Naive thymus-derived CD8-positive, alpha-beta T cell (primary cell): ENCODE measurements around the gene GNB1L. TPM values are rescaled to one million over a fixed set of nuclear protein-coding genes. Genes with fewer than 3 reads are reported as not detected.

ENCODE experiments used
- ATAC-seq, 2 donors: fragments of 150-1000 bp; cut with Tn5 transposase in 1 of 2; sonication (Bioruptor Pico), chemical (Tn5 transposase) in 1 of 2; 1 replicate in 1 of 2; 2 replicates in 1 of 2; pipeline ENCODE4 v1.10.0; 2021; ENCODE audit warnings: mild to moderate bottlenecking in 2 of 2, moderate library complexity in 2 of 2
- POLR2A ChIA-PET: fragments of 350-600 bp; sonication (Branson Sonifier 250); formaldehyde crosslinking; loops from one replicate; lab custom pipeline; 2021; ENCODE audit warnings: antibody characterized with exemption; lab: Charles Lee
- DNase-seq, 10 donors: peaks; one replicate each; pipeline versions ENCODE4 v3.0.0 to v3.0.0-alpha.2; 2020 to 2022
- H3K27ac Mint-ChIP-seq, 10 donors: one replicate each; pipeline ENCODE4 v1.8.0; 2020 to 2022; ENCODE audit warnings: mild to moderate bottlenecking in 10 of 10, mixed read lengths in 10 of 10, moderate library complexity in 4 of 10, inconsistent platforms in 1 of 10
- H3K27me3 Mint-ChIP-seq, 5 donors: one replicate each; pipeline ENCODE4 v1.8.0; 2021 to 2022; ENCODE audit warnings: mixed read lengths in 5 of 5
- H3K36me3 Mint-ChIP-seq, 3 donors: one replicate each; pipeline ENCODE4 v1.8.0; 2020 to 2022; ENCODE audit warnings: mixed read lengths in 3 of 3, mild to moderate bottlenecking in 2 of 3, inconsistent platforms in 1 of 3
- H3K4me1 Mint-ChIP-seq, 4 donors: one replicate each; pipeline ENCODE4 v1.8.0; 2021 to 2022; ENCODE audit warnings: mixed read lengths in 4 of 4
- H3K4me3 Mint-ChIP-seq, 10 donors: one replicate each; pipeline ENCODE4 v1.8.0; 2020 to 2022; ENCODE audit warnings: mild to moderate bottlenecking in 10 of 10, mixed read lengths in 10 of 10, moderate library complexity in 6 of 10, inconsistent platforms in 1 of 10
- H3K9me3 Mint-ChIP-seq, 9 donors: one replicate each; pipeline ENCODE4 v1.8.0; 2020 to 2022; ENCODE audit warnings: mixed read lengths in 9 of 9, mild to moderate bottlenecking in 3 of 9, inconsistent platforms in 1 of 9, moderate library complexity in 1 of 9
- polyA plus RNA-seq, 3 donors: library from polyadenylated mRNA; unstranded; fragments of 300-500 nt; fragmentation: Illumina TruSeq; gene quantifications; one replicate each; pipeline ENCODE4 v1.2.3, GENCODE V29; 2021
- total RNA-seq, 8 experiments: library from RNA in 2 of 8; stranded (reverse) in 2 of 8; gene quantifications; one replicate each; pipeline ENCODE4 v1.2.3 and lab custom pipeline; 2021 to 2026

The GNB1L gene
- total and polyA plus RNA-seq, 5 experiments from 2014 or later, result 11.0 to 18.7 (median 12.5) TPM

DNA sequence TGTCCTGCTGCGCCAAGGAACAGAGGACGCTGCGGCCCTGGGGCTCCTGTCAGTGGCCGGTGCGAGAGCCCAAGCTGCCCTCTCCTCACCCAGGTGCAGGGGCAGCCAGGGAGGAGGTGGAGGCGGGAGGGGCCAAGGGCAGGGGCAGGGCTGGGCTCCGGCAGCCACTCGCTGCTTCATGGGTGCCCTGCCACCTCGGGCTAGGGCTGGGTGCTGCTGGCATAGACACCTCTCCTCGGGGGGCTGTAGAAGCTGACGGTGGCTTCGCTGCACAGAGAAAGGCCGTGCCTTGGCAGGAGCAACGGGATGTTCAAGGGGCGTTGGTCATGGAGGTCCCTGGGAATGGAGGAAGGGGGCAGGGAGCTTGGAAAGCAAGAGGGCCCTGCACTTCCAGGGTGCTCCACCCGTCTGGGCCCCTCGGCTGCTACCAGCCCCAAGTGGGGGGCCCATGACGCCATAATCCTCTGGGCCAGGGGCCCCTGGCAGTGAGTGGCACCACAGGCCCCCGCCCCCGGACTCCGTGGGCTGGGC, 95.7 kb downstream of the GNB1L start:
- H3K4me1 Mint-ChIP-seq, result peaks cover 22 to 44% (median 32%) of the 10 kb centered on the region in 4 donors
- H3K9me3 Mint-ChIP-seq, result no peaks in the 10 kb centered on the region
- H3K27me3 Mint-ChIP-seq, result peaks cover 26 to 81% (median 45%) of the 10 kb centered on the region in 5 donors
- peaks cover 2 to 8% (median 6%) of the 10 kb centered on the region in 3 donors for H3K36me3 Mint-ChIP-seq
- DNase-seq (no peak), ATAC-seq (no peak)
- peak overlapping the region in 4 of 10 donors; percentile 54 to 89 (median 70) for H3K4me3 Mint-ChIP-seq
- H3K27ac Mint-ChIP-seq, result no peak overlapping the region
- POLR2A ChIA-PET, result no interaction called here

DNA sequence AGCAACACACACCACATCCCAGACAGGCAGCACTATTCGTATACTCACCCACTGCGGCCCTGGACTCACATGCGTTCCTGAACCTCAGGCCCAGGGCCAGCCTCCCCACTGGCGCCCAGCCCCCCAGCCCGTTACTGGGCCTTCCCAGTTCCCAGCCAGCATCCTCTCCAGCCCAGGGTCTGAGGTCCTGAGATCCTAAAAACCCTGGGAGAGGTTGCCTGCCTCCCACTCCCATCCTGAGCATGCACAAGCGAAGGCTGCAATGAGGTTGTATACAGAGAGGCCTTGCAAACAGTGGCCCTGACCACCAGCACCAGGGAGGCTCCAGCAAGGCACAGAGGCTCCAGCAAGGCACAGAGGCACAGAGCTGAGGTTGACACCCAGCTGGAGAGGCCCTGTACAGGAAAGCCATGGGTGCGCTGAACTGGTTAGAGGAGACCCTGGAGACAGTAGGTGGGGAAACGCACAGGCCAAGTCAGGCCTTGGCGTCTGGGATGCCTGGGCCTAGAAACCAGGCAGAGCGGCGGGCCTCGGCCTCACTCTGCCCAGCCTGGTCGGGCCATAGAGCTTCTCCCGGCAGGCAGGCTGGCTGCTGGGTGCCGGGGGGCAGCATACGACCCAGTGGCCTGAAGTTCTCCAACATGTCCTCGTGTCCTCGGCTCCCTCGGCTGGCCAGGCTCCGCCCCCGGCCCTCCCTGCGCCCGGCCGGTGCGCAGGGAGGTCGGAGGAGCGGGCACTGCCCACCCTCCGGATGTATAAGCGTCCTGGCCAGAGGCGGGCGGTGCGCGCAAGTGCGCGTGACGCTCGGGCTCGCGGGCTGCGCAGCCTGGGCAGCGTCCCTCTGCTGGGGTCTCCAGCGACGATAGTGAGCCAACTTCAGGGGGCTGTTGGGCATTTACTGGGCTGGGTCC, 96.4 kb downstream of the GNB1L start:
- ATAC-seq (no peak), DNase-seq (no peak)
- peaks cover 22 to 44% (median 32%) of the 10 kb centered on the region in 4 donors for H3K4me1 Mint-ChIP-seq
- peaks cover 26 to 82% (median 47%) of the 10 kb centered on the region in 5 donors for H3K27me3 Mint-ChIP-seq
- peak overlapping the region in 9 of 10 donors; percentile 7 to 83 (median 78) for H3K4me3 Mint-ChIP-seq
- peak overlapping the region in 2 of 10 donors; percentile 19 to 37 for H3K27ac Mint-ChIP-seq
- peaks cover 2 to 8% (median 6%) of the 10 kb centered on the region in 3 donors for H3K36me3 Mint-ChIP-seq
- POLR2A ChIA-PET, result interaction anchor here (1.0 kb wide), 1 partner anchor 130 kb away, joined by 5 read pairs; no protein-coding TSS in a partner anchor
- H3K9me3 Mint-ChIP-seq, result no peaks in the 10 kb centered on the region

DNA sequence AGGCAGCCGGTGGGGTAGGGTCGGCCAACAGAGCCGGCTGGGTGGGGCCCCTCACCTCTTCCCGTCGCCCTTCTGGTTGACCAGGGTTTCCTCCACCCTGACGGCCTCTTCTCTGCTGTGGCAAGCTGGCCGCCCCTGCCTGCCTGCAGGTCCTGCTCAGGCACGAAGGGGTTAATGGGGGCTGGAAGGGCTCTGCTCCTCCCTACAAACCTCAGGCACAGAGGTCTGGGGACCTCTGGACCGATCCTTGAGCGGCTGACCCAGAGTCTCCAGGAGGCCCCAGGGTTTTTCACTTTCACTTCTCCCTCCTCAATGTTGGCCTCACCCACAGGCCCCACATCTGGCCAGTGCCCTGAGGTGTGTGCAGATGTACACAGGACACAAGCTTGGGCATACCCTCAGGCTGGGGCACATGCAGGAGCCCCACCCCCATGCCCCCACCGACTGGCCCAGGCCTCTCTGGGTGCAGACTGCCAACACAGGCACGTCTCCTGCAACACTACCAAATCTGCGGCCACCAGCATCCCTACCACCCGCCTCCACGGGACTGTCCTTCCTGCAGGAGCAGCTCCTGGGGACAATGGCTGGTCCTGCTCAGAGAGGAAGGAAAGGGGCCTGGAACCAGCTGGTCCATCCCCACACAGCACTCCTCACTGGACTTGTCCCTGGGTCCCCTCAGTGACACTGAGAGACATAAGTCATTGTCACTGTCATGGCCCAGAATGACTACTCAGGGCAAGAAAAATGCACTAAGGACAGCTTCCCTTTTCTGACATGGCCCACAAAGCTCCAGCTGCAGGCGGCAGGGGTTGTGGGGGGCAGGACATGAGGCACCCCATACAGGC, 97.3 kb downstream of the GNB1L start:
- Mint-ChIP-seq H3K9me3 (no peaks in the 10 kb centered on the region), H3K4me1 (peaks cover 22 to 44% (median 32%) of the 10 kb centered on the region in 4 donors), H3K36me3 (peaks cover 2 to 8% (median 6%) of the 10 kb centered on the region in 3 donors), H3K27me3 (peaks cover 23 to 80% (median 47%) of the 10 kb centered on the region in 5 donors), H3K27ac (peak overlapping the region in 3 of 10 donors; percentile 19 to 82 (median 37)), H3K4me3 (peak overlapping the region; percentile 30 to 83 (median 78))
- no peak for ATAC-seq
- DNase-seq, result no peak
- POLR2A ChIA-PET, result interaction anchor here (1.0 to 1.1 kb wide), 3 partner anchors 130 to 132 kb away, joined by 3 to 5 read pairs (median 3); no protein-coding TSS in a partner anchor

DNA sequence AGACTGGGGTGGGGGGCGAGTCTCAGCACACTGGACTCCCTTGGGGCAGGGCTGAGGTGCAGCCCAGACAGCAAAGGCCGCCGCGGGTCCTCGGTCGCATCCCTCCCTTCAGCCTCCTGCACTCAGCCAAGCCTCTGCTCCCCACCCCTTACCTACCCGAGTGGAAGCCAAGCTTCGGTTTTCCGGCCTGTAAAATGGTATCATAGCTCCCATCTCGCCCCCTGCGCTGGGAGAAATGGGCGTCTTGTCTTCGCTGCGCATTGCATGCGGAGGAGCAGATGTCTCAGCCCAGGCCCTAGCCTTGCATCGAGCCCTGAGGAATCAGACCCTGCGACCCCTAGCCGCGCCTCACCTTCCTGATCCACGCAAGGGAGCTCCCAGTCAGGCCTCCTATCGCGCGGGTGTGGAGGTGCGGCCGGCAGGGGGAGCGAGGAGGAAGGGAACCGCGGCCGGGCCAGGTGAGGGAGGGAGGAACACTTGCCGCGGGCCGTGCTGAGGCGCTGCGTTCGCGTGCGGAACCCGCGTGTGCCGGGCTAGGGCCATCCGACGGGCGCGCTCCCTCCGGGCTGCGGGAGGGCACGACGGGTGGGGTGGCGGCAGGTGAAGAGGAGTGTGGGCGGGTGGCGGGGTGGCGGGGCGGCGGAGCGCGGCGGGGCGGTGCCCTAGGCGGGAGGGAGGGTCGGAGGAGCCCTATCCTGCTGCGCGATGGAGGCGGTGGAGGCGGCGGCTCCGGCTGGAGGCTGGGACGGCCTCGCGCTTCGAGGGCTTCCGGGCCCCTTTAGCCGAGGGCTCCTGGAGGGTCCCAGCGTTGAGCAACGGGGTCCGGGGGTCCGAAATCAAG, 98.2 kb downstream of the GNB1L start:
- peak overlapping the region; percentile 50 to 84 (median 72) for H3K4me3 Mint-ChIP-seq
- peak; percentile 45 to 84 (median 65) for DNase-seq
- no peaks in the 10 kb centered on the region for H3K9me3 Mint-ChIP-seq
- peaks cover 2 to 8% (median 6%) of the 10 kb centered on the region in 3 donors for H3K36me3 Mint-ChIP-seq
- ATAC-seq, result peak; percentile 77 to 84
- peak overlapping the region in 2 of 10 donors; percentile 43 to 71 for H3K27ac Mint-ChIP-seq
- H3K27me3 Mint-ChIP-seq, result peaks cover 18 to 71% (median 43%) of the 10 kb centered on the region in 5 donors
- POLR2A ChIA-PET, result interaction anchor here (0.5 to 1.8 kb wide), 8 partner anchors 97 to 157 kb away, joined by 3 to 6 read pairs (median 3); no protein-coding TSS in a partner anchor
- H3K4me1 Mint-ChIP-seq, result peaks cover 21 to 41% (median 30%) of the 10 kb centered on the region in 4 donors

DNA sequence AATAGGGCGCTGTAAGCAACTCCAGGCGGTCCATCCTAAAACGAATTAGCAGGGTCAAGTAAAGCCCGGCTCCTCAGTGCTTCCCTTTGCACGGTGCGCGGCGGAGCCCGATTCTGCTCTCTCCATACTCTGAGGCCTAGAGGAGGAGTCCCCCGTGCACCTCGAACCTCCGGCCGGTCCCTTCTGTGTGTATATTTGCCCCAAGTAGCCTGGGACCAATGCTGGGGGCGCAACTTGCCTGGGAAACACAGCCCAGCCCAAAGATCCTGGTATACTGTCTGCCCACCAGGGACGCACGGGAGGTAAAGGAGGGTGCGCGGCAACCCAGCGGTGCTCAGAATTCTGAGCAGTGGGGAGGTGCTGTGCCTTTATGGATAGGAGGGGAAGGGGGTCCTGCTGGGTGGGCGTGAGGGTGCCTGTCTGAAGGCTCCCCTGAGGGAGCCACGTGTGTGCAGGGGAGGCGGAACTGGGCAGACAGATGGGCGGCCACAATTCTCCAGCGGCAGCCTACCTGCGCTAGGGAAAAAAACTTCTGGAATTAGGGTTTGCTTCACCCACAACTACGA, 98.9 kb downstream of the GNB1L start:
- peak overlapping the region; percentile 10 to 85 (median 76) for H3K4me3 Mint-ChIP-seq
- H3K9me3 Mint-ChIP-seq, result no peaks in the 10 kb centered on the region
- no peak for DNase-seq
- peaks cover 21 to 39% (median 30%) of the 10 kb centered on the region in 4 donors for H3K4me1 Mint-ChIP-seq
- POLR2A ChIA-PET, result interaction anchor here (0.6 to 1.8 kb wide), 7 partner anchors 98 to 157 kb away, joined by 3 to 6 read pairs (median 3); no protein-coding TSS in a partner anchor
- H3K27ac Mint-ChIP-seq, result peak overlapping the region in 1 of 10 donors; percentile 43
- H3K27me3 Mint-ChIP-seq, result peaks cover 18 to 70% (median 42%) of the 10 kb centered on the region in 5 donors
- H3K36me3 Mint-ChIP-seq, result peaks cover 2 to 8% (median 6%) of the 10 kb centered on the region in 3 donors
- ATAC-seq, result no peak

DNA sequence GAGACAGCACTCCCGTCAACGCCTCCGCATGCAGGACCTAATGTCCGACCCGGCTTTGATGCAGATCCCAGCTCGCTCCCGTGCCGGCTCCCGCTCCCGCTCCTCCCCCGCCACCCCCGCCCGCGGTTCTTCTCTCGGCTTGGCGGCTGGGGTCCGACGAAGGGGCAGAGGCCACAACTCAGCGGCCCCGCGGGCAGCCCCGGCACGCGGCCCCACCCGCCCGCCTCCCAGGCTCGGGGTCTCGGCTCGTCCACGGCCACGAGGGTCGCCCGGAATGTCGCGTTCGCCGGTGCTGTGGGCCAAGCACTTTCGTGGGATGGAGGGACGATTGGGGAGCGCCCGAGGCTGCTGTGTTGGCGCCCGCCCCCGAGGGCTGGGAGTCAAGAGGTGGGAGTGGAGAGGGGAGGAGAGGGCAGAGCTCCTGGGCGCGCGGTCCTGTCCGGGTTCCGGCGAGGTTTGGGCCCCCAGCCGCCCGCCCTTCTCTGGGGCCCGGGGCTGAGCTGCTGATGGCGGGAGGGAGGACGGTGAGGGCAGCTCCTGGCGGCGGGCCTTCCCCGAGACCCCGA, 99.4 kb downstream of the GNB1L start:
- DNase-seq (no peak), ATAC-seq (no peak)
- no peak overlapping the region for H3K27ac Mint-ChIP-seq
- peaks cover 17 to 71% (median 40%) of the 10 kb centered on the region in 5 donors for H3K27me3 Mint-ChIP-seq
- POLR2A ChIA-PET, result interaction anchor here (1.8 kb wide), 1 partner anchor 137 kb away, joined by 6 read pairs; no protein-coding TSS in a partner anchor
- H3K4me1 Mint-ChIP-seq, result peaks cover 20 to 36% (median 29%) of the 10 kb centered on the region in 4 donors
- H3K4me3 Mint-ChIP-seq, result peak overlapping the region in 7 of 10 donors; percentile 14 to 78 (median 52)
- no peaks in the 10 kb centered on the region for H3K9me3 Mint-ChIP-seq
- peaks cover 2 to 6% (median 5%) of the 10 kb centered on the region in 3 donors for H3K36me3 Mint-ChIP-seq

DNA sequence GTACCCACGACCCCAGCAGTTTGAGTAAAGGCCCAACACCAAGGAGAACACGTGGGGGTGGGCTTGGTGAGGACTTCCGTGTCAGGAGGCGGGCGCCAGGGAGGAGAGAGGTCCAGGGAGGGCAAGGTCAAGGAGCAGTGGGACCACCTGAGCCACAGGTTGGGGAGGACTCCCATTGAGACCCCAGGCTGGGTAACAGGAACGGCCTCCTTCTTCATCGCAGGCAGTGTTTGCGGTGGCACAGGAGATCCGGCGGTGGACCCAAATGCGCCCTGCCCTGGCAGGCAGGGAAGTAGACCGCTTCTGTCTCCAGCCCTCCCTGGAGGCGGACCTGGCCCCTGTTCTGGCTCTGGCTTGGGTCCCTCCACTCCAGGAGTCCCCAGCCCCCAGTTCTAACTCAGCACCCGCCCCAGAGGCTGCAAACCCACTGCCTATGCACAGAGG, 100.0 kb downstream of the GNB1L start:
- Mint-ChIP-seq H3K36me3 (peaks cover 0 to under 1% (median under 1%) of the 10 kb centered on the region in 3 donors), H3K4me1 (peaks cover 14 to 31% (median 24%) of the 10 kb centered on the region in 4 donors), H3K27me3 (peaks cover 12 to 66% (median 35%) of the 10 kb centered on the region in 5 donors), H3K4me3 (peak overlapping the region in 7 of 10 donors; percentile 14 to 78 (median 22)), H3K27ac (peak overlapping the region in 1 of 10 donors; percentile 5), H3K9me3 (no peaks in the 10 kb centered on the region)
- POLR2A ChIA-PET, result no interaction called here
- ATAC-seq (no peak), DNase-seq (no peak)

DNA sequence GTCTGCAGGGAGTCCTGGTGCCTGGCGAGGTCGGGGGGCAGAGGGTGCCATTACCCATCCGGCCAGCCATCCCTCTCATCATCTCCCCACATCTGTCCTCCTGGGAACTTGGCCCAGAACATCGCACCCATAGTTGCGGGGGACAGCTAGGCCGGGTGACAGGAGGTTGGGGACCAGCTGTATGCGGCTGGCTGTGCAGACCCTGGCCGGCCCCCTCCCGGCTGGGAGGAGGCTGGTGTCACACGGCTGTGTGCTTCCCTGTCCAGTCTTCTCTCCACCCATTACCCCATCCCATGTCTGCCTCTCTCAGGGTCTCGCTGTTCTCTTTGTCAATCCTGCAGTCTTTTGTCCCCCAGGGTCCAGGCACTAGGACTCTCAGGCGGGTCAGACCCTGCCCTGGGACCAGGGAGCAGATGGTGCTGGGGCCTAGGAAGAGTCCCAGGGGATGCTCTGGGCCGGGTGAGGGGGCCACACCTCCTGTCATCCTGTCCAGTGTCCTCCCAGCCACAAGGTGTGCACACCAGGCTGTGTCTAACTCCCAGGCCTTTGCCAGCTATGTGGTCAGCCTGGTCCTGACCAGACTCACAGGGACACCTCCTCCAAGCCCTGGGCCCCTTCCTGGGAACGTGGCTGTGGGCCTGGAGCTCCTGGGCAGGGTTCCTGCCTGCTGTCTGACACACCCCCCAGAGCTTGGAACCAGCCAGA, 100.5 kb downstream of the GNB1L start:
- Mint-ChIP-seq H3K27ac (peak overlapping the region in 2 of 10 donors; percentile 5 to 43), H3K9me3 (no peaks in the 10 kb centered on the region), H3K4me3 (peak overlapping the region in 4 of 10 donors; percentile 13 to 78 (median 37)), H3K4me1 (peaks cover 11 to 25% (median 20%) of the 10 kb centered on the region in 4 donors), H3K27me3 (peaks cover 11 to 61% (median 31%) of the 10 kb centered on the region in 5 donors), H3K36me3 (no peaks in the 10 kb centered on the region)
- no peak for ATAC-seq
- no peak for DNase-seq
- POLR2A ChIA-PET, result no interaction called here

DNA sequence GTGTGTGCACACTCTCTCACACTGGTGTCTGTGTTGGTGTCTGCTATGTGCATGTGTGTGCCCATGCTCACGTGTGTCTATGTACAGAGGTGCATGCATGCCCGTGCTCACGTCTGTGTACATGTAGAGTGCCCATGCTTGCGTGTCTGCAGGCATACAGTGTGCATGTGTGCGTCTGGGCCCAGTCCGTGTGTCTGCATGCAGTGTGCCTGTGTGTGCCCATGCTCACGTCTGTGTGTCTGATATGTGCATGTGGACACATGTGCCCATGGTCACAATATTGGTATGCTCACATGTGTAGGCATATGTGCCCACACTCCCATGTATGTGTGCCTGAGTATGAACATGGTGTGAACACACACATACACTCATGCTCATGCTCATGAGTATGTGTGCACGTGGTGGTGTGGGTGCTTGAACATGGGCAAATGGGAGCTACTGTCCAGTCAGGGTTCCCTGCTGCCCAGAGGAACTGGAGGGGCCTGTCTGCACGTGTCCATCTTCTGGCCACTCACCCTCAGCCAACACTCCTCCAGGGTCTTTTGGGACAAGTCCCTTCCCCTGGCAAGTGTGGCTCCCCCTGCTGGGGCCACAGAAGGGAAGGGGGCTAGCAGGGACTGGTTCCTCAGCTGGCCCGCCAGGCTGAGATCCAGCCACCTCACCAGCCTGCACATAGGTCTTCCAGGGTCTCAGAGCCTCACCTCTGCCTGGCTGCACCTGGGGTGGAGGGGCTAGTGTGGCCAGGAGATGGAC, 101.4 kb downstream of the GNB1L start:
- peaks cover 11 to 24% (median 19%) of the 10 kb centered on the region in 4 donors for H3K4me1 Mint-ChIP-seq
- peaks cover 11 to 56% (median 31%) of the 10 kb centered on the region in 5 donors for H3K27me3 Mint-ChIP-seq
- POLR2A ChIA-PET, result no interaction called here
- DNase-seq (no peak), ATAC-seq (no peak)
- no peaks in the 10 kb centered on the region for H3K9me3 Mint-ChIP-seq
- H3K4me3 Mint-ChIP-seq, result no peak overlapping the region
- H3K36me3 Mint-ChIP-seq, result no peaks in the 10 kb centered on the region
- no peak overlapping the region for H3K27ac Mint-ChIP-seq
